IMR-90 (cell line): ENCODE measurements around the gene NRAS. TPM values are rescaled to one million over a fixed set of nuclear protein-coding genes. Genes with fewer than 3 reads are reported as not detected.
A peak's percentile ranks its signal among the peaks of the same experiment; 100 is the strongest.

Experiments
- ATAC-seq: fragments of 200-7000 bp; cut with Tn5 transposase; 2 replicates; pipeline ENCODE4 v1.9.1; 2020; ENCODE audit warnings: low read depth, mild to moderate bottlenecking, moderate library complexity
- BruUV-seq: library from RNA; stranded (reverse); fragments of 400-500 nt; replicated peaks from 2 replicates; lab custom pipeline; 2021; lab: Mats Ljungman, UMichigan
- CTCF ChIA-PET: fragments of 300-600 bp; formaldehyde crosslinking; extraction: SDS; loops from one replicate; lab custom pipeline; 2021; ENCODE audit warnings: antibody characterized with exemption; lab: Yijun Ruan, JAX
- POLR2A ChIA-PET: fragments of 300-600 bp; sonication (Branson Sonifier 250); formaldehyde crosslinking; loops from one replicate; lab custom pipeline; 2022; ENCODE audit warnings: antibody characterized with exemption; ENCODE audit not compliant: unreplicated experiment; lab: Charles Lee
- DNase-seq: peaks from one replicate; pipeline ENCODE4 v3.0.0; 2013
- H2AFZ ChIP-seq: replicated peaks from 2 replicates; pipeline ENCODE3; 2013; ENCODE audit warnings: low read length, mild to moderate bottlenecking; ENCODE audit not compliant: poor library complexity
- H2AK5ac ChIP-seq: 2 replicates; pipeline ENCODE4 v1.6.1; 2013; ENCODE audit warnings: low read depth, low read length, inconsistent platforms
- H2AK9ac ChIP-seq: replicated peaks from 2 replicates; pipeline ENCODE3; 2013; ENCODE audit warnings: mild to moderate bottlenecking, low read depth, low read length, moderate library complexity; ENCODE audit not compliant: poor library complexity
- H2BK120ac ChIP-seq: 2 replicates; pipeline ENCODE4 v1.6.1; 2013; ENCODE audit warnings: low read depth, low read length, inconsistent platforms
- H2BK15ac ChIP-seq: 3 replicates; pipeline ENCODE4 v1.6.1; 2013; ENCODE audit warnings: low read depth, low read length, inconsistent platforms
- H2BK20ac ChIP-seq: 2 replicates; pipeline ENCODE4 v1.6.1; 2013; ENCODE audit warnings: low read depth, mild to moderate bottlenecking, inconsistent platforms, low read length, moderate library complexity
- H2BK5ac ChIP-seq: 2 replicates; pipeline ENCODE4 v1.6.1; 2013; ENCODE audit warnings: mild to moderate bottlenecking, low read depth, low read length, inconsistent platforms; ENCODE audit not compliant: poor library complexity, severe bottlenecking
- H3K14ac ChIP-seq: replicated peaks from 2 replicates; pipeline ENCODE4 v1.6.1; 2013; ENCODE audit warnings: low read depth, low read length, inconsistent platforms
- H3K18ac ChIP-seq: 2 replicates; pipeline ENCODE4 v1.6.1; 2013; ENCODE audit warnings: low read depth, low read length, control low read depth
- H3K23ac ChIP-seq: 2 replicates; pipeline ENCODE4 v1.6.1; 2013; ENCODE audit warnings: low read depth, low read length, inconsistent platforms
- H3K27ac ChIP-seq: 2 replicates; pipeline ENCODE4 v1.5.1; 2013; ENCODE audit warnings: mild to moderate bottlenecking, control low read depth, low read length; ENCODE audit not compliant: insufficient read depth
- H3K27me3 ChIP-seq: 2 replicates; pipeline ENCODE4 v1.6.1; 2013; ENCODE audit warnings: low read length; ENCODE audit not compliant: control insufficient read depth, insufficient read depth
- H3K36me3 ChIP-seq: 2 replicates; pipeline ENCODE4 v1.6.1; 2013; ENCODE audit warnings: low read length, mixed read lengths; ENCODE audit not compliant: control insufficient read depth, insufficient read depth
- H3K4ac ChIP-seq: 2 replicates; pipeline ENCODE4 v1.6.1; 2013; ENCODE audit warnings: low read depth, low read length, inconsistent platforms
- H3K4me1 ChIP-seq: 2 replicates; pipeline ENCODE4 v1.6.1; 2013; ENCODE audit warnings: low read length, mixed read lengths; ENCODE audit not compliant: control insufficient read depth, insufficient read depth
- H3K4me2 ChIP-seq: 2 replicates; pipeline ENCODE4 v1.6.1; 2013; ENCODE audit warnings: low read depth, mild to moderate bottlenecking, control low read depth, low read length, moderate library complexity
- H3K4me3 ChIP-seq: 2 replicates; pipeline ENCODE4 v1.5.1; 2013; ENCODE audit warnings: low read depth, mild to moderate bottlenecking, control low read depth, low read length, moderate library complexity; ENCODE audit not compliant: insufficient read depth
- H3K56ac ChIP-seq: 2 replicates; pipeline ENCODE4 v1.6.1; 2013; ENCODE audit warnings: low read length, inconsistent platforms; ENCODE audit not compliant: insufficient read depth; ENCODE audit errors: extremely low read depth
- H3K79me1 ChIP-seq, 2 experiments: 2 replicates each; pipeline ENCODE4 v1.6.1; 2013; ENCODE audit warnings: low read length in 2 of 2, inconsistent platforms in 1 of 2, low read depth in 1 of 2
- H3K9ac ChIP-seq: 2 replicates; pipeline ENCODE4 v1.6.1; 2013; ENCODE audit warnings: low read depth, low read length, control low read depth
- H3K9me1 ChIP-seq: 2 replicates; pipeline ENCODE4 v1.6.1; 2013; ENCODE audit warnings: low read length, inconsistent platforms; ENCODE audit not compliant: insufficient read depth
- H3K9me3 ChIP-seq: 2 replicates; pipeline ENCODE4 v1.6.1; 2013; ENCODE audit warnings: low read length; ENCODE audit not compliant: control insufficient read depth, insufficient read depth
- H4K20me1 ChIP-seq: 2 replicates; pipeline ENCODE4 v1.6.1; 2013; ENCODE audit warnings: low read length, inconsistent platforms; ENCODE audit not compliant: insufficient read depth
- H4K5ac ChIP-seq: 2 replicates; pipeline ENCODE4 v1.6.1; 2013; ENCODE audit warnings: mild to moderate bottlenecking, low read depth, low read length, control low read depth
- H4K8ac ChIP-seq, 2 experiments: 2 replicates each; pipeline ENCODE4 v1.6.1; 2013; ENCODE audit warnings: low read depth in 2 of 2, low read length in 2 of 2, control low read depth in 1 of 2, inconsistent platforms in 1 of 2
- H4K91ac ChIP-seq: 2 replicates; pipeline ENCODE4 v1.6.1; 2013; ENCODE audit warnings: low read depth, low read length, inconsistent platforms; ENCODE audit not compliant: insufficient read depth
- CTCF ChIP-seq: conservative IDR thresholded peaks from 2 replicates; pipeline ENCODE4 v1.5.1; 2012; ENCODE audit warnings: mild to moderate bottlenecking, low read depth, low read length, improper control_type of control experiment
- FOS ChIP-seq: fragments of 150-350 bp; IDR thresholded peaks from 2 replicates; pipeline ENCODE4 v1.6.1; 2016; ENCODE audit warnings: low read depth, low read length
- RFX5 ChIP-seq: IDR thresholded peaks from 2 replicates; pipeline ENCODE4 v1.8.0; 2012; ENCODE audit warnings: low read depth, mild to moderate bottlenecking, low read length, moderate library complexity
- SMC3 ChIP-seq: fragments of 150-350 bp; IDR thresholded peaks from 2 replicates; pipeline ENCODE4 v1.6.1; 2016; ENCODE audit warnings: low read depth, mild to moderate bottlenecking, antibody characterized with exemption, low read length, moderate library complexity
- WGBS, 2 experiments: methylation state at CpG; one replicate each; pipeline versions ENCODE4 v1.1.5 to v1.1.7; 2013; ENCODE audit warnings: missing lambda C conversion rate in 2 of 2; ENCODE audit not compliant: insufficient read length in 1 of 2; ENCODE audit errors: extremely low coverage in 2 of 2; 5-methylcytosine and 5-hydroxymethylcytosine counted together
- dilution Hi-C: fragments of 300-500 bp; cut with HindIII; formaldehyde crosslinking; loops from one replicate; pipeline ENCODE4 v1.14.3; 2018; ENCODE audit warnings: low sequenced_read_pairs; ENCODE audit not compliant: unreplicated experiment
- in situ Hi-C: fragments of 300-500 bp; cut with MboI; formaldehyde crosslinking; loops from 3 replicates; pipeline ENCODE4 v1.14.3; 2019; ENCODE audit warnings: low sequenced_read_pairs, inconsistent platforms, mixed read lengths
- intact Hi-C: fragments of 100-400 bp; cut with micrococcal nuclease; formaldehyde crosslinking; loops from 2 replicates; pipeline ENCODE4 v1.10.0; 2022
- polyA plus RNA-seq, 3 experiments: library from polyadenylated mRNA; depleted of rRNA; stranded (reverse); fragments of >200 nt; gene quantifications; 2 replicates each; pipeline ENCODE4 v1.2.3, GENCODE V29; 2012; ENCODE audit warnings: low replicate concordance in 1 of 3
- total RNA-seq: library from RNA; depleted of rRNA; stranded (reverse); fragments of >200 nt; gene quantifications from 2 replicates; pipeline ENCODE4 v1.2.3, GENCODE V29; 2012
- TF ChIP-seq, protein P1 (sequence below): fragments of 150-350 bp; IDR thresholded peaks from 2 replicates; pipeline ENCODE4 v1.6.1; 2016; ENCODE audit warnings: low read depth, mild to moderate bottlenecking, low read length, moderate library complexity, borderline replicate concordance
- TF ChIP-seq, protein P2 (sequence below): fragments of 150-350 bp; IDR thresholded peaks from 2 replicates; pipeline ENCODE4 v1.6.1; 2017; ENCODE audit warnings: mild to moderate bottlenecking, antibody characterized with exemption, low read length, low read depth

NRAS gene
- total and polyA plus RNA-seq, 2 of the 4 experiments (the other 2 are of a cell fraction), result 27.4 to 85.9 TPM

- Histone ChIP-seq H4K5ac (no peak overlapping the region), H3K56ac (no peak overlapping the region), H3K9me3 (no peaks in the 10 kb centered on the region), H3K18ac (no peak overlapping the region), H3K9ac (no peak overlapping the region), H3K23ac (no peak overlapping the region), H3K27me3 (no peaks in the 10 kb centered on the region), H3K79me1 (peaks cover 31 to 34% of the 10 kb centered on the region in 2 experiments), H2AFZ (no peak overlapping the region), H2BK20ac (no peak overlapping the region), H3K4ac (no peak overlapping the region), H2BK5ac (peak overlapping the region; percentile 71), H4K20me1 (peaks cover 9% of the 10 kb centered on the region; the same call in 1 of the 2 replicates), H2BK120ac (no peak overlapping the region), H4K8ac (0 out of 4 replicates have a peak overlapping the region, but pooled peaks of 1 of the 2 experiments have one; percentile 0), H3K9me1 (peaks cover 4% of the 10 kb centered on the region; the same call in 1 of the 2 replicates), H3K36me3 (peaks cover 52% of the 10 kb centered on the region), H3K4me1 (peaks cover 11% of the 10 kb centered on the region), H2AK9ac (no peak overlapping the region), H3K4me3 (no peak overlapping the region), H3K4me2 (peak overlapping the region; percentile 60; the same call in 1 of the 2 replicates), H3K27ac (no peak overlapping the region), H2AK5ac (no peak overlapping the region), H2BK15ac (no peak overlapping the region), H3K14ac (no peak overlapping the region), H4K91ac (no peak overlapping the region)
- ATAC-seq (peak; percentile 80), DNase-seq (peak; percentile 61)
- no TSS peak for BruUV-seq
- dilution Hi-C loops, result no loop called here
- ChIA-PET CTCF (no interaction called here), POLR2A (no interaction called here)
- TF ChIP-seq, protein P1, sequence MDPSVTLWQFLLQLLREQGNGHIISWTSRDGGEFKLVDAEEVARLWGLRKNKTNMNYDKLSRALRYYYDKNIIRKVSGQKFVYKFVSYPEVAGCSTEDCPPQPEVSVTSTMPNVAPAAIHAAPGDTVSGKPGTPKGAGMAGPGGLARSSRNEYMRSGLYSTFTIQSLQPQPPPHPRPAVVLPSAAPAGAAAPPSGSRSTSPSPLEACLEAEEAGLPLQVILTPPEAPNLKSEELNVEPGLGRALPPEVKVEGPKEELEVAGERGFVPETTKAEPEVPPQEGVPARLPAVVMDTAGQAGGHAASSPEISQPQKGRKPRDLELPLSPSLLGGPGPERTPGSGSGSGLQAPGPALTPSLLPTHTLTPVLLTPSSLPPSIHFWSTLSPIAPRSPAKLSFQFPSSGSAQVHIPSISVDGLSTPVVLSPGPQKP, result no peak
- TF ChIP-seq, protein P2, sequence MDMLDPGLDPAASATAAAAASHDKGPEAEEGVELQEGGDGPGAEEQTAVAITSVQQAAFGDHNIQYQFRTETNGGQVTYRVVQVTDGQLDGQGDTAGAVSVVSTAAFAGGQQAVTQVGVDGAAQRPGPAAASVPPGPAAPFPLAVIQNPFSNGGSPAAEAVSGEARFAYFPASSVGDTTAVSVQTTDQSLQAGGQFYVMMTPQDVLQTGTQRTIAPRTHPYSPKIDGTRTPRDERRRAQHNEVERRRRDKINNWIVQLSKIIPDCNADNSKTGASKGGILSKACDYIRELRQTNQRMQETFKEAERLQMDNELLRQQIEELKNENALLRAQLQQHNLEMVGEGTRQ, result no peak
- TF ChIP-seq SMC3 (no peak), FOS (no peak), CTCF (no peak), RFX5 (no peak)
- WGBS, 2 experiments, result no CpG with 5 or more reads among the region's 1 CpG
- intact Hi-C loops, result no loop called here
- in situ Hi-C loops, result loop anchor here (25.0 kb wide), 1 partner anchor 587 kb away; no protein-coding TSS in a partner anchor
Measured at GRCh38 chr1:114725230-114725629, 8.7 kb upstream of the NRAS start.
